NT2/D1 (cell line): ENCODE results near the gene PPP1R3E.

ENCODE experiments used
- DNase-seq: peaks from one replicate; pipeline ENCODE4 v3.0.0-alpha.2; 2011; ENCODE audit warnings: low read depth, low spot score
- H3K27me3 ChIP-seq: 2 replicates; pipeline ENCODE4 v1.6.0; 2011; ENCODE audit warnings: mild to moderate bottlenecking; ENCODE audit not compliant: insufficient read length, insufficient read depth
- H3K36me3 ChIP-seq: 2 replicates; pipeline ENCODE4 v1.6.1; 2011; ENCODE audit warnings: mild to moderate bottlenecking, low read length, mixed read lengths; ENCODE audit not compliant: insufficient read depth, insufficient read length
- H3K4me1 ChIP-seq: 2 replicates; pipeline ENCODE4 v1.5.1; 2011; ENCODE audit not compliant: insufficient read depth, insufficient read length
- H3K4me3 ChIP-seq: 2 replicates; pipeline ENCODE4 v1.5.1; 2011; ENCODE audit warnings: low read depth; ENCODE audit not compliant: insufficient read length
- H3K9ac ChIP-seq: 2 replicates; pipeline ENCODE4 v1.6.0; 2011; ENCODE audit warnings: low read depth; ENCODE audit not compliant: insufficient read length
- H3K9me3 ChIP-seq: 2 replicates; pipeline ENCODE4 v1.5.1; 2011; ENCODE audit warnings: mild to moderate bottlenecking, low read length; ENCODE audit not compliant: insufficient read depth
- SUZ12 ChIP-seq: IDR thresholded peaks from 2 replicates; pipeline ENCODE4 v1.6.1; 2011; ENCODE audit not compliant: insufficient read length, insufficient read depth; ENCODE audit errors: extremely low read depth
- YY1 ChIP-seq: IDR thresholded peaks from 2 replicates; pipeline ENCODE4 v1.6.1; 2011; ENCODE audit not compliant: insufficient read length, insufficient read depth
- ZNF274 ChIP-seq: IDR thresholded peaks from 2 replicates; pipeline ENCODE4 v1.6.1; 2011; ENCODE audit warnings: mild to moderate bottlenecking, low read depth, low read length

Gene PPP1R3E

GRCh38 chr14:23346693-23347405, 44.2 kb upstream of the PPP1R3E start:
- H3K4me3 ChIP-seq: no peak overlapping the region

GRCh38 chr14:23345987-23346692, 43.5 kb upstream of the PPP1R3E start:
- no peak overlapping the region for H3K4me3 ChIP-seq
- no peak for TF ChIP-seq SUZ12
- no peak for TF ChIP-seq ZNF274
- no peak for TF ChIP-seq YY1
- peaks cover 4% of the 10 kb centered on the region for H3K9me3 ChIP-seq
- H3K4me1 ChIP-seq: peaks cover 8% of the 10 kb centered on the region
- peaks cover 40% of the 10 kb centered on the region for H3K36me3 ChIP-seq
- DNase-seq: no peak
- H3K9ac ChIP-seq: no peak overlapping the region
- H3K27me3 ChIP-seq: peaks cover 3% of the 10 kb centered on the region

More at GRCh38 chr14:23346693-23347405, 44.2 kb upstream of the PPP1R3E start:
- H3K9me3 ChIP-seq: no peaks in the 10 kb centered on the region
- peaks cover 8% of the 10 kb centered on the region for H3K4me1 ChIP-seq
- no peak for DNase-seq
- H3K27me3 ChIP-seq: peaks cover 9% of the 10 kb centered on the region
- H3K9ac ChIP-seq: no peak overlapping the region
- TF ChIP-seq ZNF274: no peak
- TF ChIP-seq SUZ12: no peak
- no peak for TF ChIP-seq YY1
- peaks cover 46% of the 10 kb centered on the region for H3K36me3 ChIP-seq

- peaks cover 32% of the 10 kb centered on the region for H3K36me3 ChIP-seq
- peaks cover 21% of the 10 kb centered on the region for H3K9me3 ChIP-seq
- TF ChIP-seq YY1: no peak
- no peak for TF ChIP-seq SUZ12
- no peak for TF ChIP-seq ZNF274
- no peaks in the 10 kb centered on the region for H3K27me3 ChIP-seq
- no peak overlapping the region for H3K4me3 ChIP-seq
- H3K9ac ChIP-seq: no peak overlapping the region
- peaks cover 8% of the 10 kb centered on the region for H3K4me1 ChIP-seq
- no peak for DNase-seq
Observed at GRCh38 chr14:23344481-23344880, 41.8 kb upstream of the PPP1R3E start.

GRCh38 chr14:23339506-23340268, 37.0 kb upstream of the PPP1R3E start:
- no peak for TF ChIP-seq SUZ12
- TF ChIP-seq ZNF274: no peak
- no peak for TF ChIP-seq YY1
- Histone ChIP-seq H3K9me3 (peaks cover 43% of the 10 kb centered on the region), H3K4me1 (no peaks in the 10 kb centered on the region), H3K4me3 (no peak overlapping the region), H3K27me3 (no peaks in the 10 kb centered on the region), H3K9ac (no peak overlapping the region), H3K36me3 (no peaks in the 10 kb centered on the region)
- no peak for DNase-seq

GRCh38 chr14:23335623-23336022, 33.0 kb upstream of the PPP1R3E start:
- no peaks in the 10 kb centered on the region for H3K27me3 ChIP-seq
- H3K9ac ChIP-seq: no peak overlapping the region
- no peaks in the 10 kb centered on the region for H3K4me1 ChIP-seq
- no peaks in the 10 kb centered on the region for H3K36me3 ChIP-seq
- TF ChIP-seq SUZ12 (no peak), ZNF274 (no peak)
- no peak for DNase-seq
- H3K9me3 ChIP-seq: peaks cover 34% of the 10 kb centered on the region
- no peak overlapping the region for H3K4me3 ChIP-seq

GRCh38 chr14:23327947-23328744, 25.5 kb upstream of the PPP1R3E start:
- Histone ChIP-seq H3K4me3 (no peak overlapping the region), H3K36me3 (peaks cover 24% of the 10 kb centered on the region), H3K9me3 (no peaks in the 10 kb centered on the region), H3K27me3 (no peaks in the 10 kb centered on the region), H3K9ac (no peak overlapping the region), H3K4me1 (no peaks in the 10 kb centered on the region)
- TF ChIP-seq YY1 (no peak), SUZ12 (no peak), ZNF274 (no peak)
- DNase-seq: peak; percentile 68
